RKO (cell line): ENCODE results near the gene DMAC2.
"Not testable (repeated sequence)": the region's sequence is repeated elsewhere in the genome, so short reads cannot be mapped to it uniquely, and the experiment has no call there.

Experiments used
- DNase-seq: peaks from one replicate; pipeline ENCODE4 v3.0.0-alpha.2; 2016; ENCODE audit warnings: low spot score

Gene DMAC2

DNA sequence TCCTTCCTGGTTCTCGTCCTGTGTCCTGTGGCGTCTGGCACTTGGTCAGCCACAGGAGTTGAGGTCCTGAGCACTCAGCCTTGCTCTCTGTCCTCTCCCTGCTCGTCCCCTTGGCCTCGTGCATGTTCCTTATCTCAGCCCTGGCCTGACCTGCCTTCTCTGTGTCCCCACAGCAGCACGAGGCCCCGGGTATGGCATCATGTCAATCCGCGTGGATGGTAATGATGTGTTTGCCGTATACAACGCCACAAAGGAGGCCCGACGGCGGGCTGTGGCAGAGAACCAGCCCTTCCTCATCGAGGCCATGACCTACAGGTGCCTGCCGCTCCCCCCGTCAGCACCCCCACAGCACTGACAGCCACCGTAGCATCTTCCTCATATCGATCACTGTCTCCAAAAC lies 17.3 kb downstream of the DMAC2 start:
- no peak for DNase-seq

DNA sequence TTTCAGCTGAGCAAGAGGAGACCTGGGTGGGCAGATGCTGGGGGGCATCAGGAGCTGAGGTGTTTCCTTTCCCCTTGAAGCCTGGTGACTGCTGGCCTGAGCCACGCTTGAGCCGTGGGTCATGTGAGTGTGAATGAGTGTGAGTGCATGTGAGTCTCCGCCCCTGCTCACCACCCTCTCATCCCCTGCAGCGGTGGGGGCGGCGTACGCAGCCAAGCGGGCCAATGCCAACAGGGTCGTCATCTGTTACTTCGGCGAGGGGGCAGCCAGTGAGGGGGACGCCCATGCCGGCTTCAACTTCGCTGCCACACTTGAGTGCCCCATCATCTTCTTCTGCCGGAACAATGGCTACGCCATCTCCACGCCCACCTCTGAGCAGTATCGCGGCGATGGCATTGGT lies 17.7 kb downstream of the DMAC2 start:
- DNase-seq = no peak

DNA sequence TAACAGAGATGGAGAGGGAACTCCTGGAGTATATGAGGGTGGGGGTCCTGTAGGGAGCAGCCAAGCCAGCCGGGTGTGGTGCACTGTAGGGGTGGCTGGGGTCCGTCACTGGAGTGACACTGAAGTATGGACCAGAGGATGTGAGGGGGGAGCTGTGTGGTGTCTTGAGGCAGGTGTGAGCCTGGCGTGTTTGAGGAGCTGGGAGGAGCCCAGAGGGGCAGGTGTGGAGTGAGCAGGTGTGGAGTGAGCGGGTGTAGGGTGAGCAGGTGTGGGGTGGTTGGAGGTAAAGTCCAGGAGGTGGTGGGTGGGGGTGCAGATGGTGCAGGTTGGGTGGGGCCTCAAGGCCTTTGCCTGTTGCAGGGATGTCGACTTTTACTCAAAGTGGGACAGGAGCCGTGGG lies 18.4 kb downstream of the DMAC2 start:
- no peak for DNase-seq

DNA sequence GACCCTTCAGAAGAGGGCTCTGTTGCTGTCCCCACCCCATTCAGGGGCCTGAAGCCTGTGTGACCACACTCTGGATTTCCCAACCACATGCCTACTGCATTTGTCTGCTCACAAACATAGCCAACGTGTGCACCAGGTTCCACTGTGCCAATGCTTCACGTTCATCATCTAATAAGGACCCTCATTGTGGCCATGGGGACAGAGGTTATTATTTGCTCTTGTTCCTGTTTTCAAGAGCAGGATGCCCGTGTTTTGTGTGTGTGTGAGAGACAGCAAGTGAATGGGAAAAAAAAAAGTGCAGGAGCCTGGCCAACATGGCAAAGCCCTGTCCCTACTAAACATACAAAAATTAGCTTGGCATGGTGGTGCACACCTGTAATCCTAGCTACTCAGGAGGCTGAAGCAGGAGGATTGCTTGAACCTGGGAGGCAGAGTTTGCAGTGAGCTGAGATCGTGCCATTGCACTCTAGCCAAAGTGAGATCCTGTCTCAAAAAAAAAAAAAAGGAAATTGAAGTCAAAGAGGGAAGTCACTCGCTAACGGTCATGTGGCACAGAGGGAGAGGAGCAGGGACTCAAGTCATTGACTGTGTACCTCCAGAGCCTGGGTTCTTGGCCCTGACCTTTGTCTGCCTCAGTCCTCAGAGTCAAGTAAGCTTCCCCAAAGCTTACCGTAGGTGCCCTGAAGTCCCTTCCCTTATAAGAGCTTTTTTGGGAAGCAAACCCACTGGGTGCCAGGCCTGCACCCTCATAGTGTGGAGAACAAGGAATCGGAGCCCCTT lies 19.4 kb downstream of the DMAC2 start:
- DNase-seq = no peak

DNA sequence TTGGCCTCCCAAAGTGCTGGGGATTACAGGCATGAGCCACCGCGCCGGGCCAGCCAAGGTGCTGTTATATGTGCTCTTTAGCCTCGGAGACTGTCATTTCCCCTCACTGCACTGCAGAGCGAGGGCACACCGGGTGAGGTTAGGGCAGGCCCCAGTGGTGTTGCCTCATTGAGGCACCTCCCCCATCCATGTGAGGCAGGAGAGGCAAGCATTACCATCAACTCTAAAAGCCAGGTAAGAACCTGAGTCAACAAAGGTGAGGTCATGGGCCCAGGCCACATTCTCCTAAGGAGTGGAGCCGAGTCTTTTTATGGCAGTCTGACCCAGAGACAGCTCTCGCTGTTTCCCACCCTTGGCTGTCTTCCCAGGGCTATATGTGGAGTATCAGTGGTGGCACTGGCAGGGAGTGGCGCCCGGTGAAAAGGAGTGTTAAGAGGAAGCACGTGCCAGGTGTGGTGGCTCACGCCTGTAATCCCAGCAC lies 23.5 kb downstream of the DMAC2 start:
- DNase-seq = no peak

DNA sequence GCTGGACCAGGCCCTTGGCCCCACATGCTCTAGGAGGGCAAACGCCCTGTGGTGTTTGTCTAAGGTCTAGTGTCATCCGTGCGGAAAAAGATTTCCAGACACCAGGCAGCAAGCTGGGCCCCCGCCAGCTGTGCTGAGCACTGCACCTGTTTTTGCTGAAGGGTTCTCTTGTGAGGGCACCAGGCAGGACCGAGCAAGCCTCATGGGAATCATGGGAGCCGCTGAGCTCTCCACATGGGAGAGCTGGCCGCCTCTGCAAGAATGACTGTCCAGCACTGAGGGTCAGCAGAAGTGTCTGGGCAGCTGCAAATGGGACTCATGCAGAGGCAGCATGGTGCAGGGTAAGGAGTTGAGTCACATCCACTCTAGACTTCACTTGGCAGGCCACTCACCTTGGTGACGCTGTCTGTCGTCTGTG lies 24.5 kb downstream of the DMAC2 start:
- no peak for DNase-seq

DNA sequence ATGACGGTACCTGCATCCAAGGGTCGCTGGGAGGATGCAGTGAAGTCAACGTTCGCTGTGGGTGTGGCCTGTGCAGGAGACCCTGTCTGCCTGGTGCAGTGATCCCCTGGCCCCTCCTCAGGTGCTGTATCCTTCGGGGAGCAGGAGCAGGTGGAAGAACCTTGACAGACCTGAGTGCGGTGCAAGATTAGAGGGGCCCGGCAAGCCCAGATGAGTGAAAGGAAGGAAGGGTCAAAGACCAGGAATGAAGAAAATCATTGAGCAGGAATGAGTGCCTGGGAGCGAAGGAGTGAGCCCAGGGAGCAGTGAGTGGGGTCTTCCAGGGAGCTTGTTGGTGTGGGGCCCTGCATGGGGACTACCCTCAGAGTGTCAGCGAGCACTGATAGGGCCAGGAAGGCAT lies 25.3 kb downstream of the DMAC2 start:
- no peak for DNase-seq

DNA sequence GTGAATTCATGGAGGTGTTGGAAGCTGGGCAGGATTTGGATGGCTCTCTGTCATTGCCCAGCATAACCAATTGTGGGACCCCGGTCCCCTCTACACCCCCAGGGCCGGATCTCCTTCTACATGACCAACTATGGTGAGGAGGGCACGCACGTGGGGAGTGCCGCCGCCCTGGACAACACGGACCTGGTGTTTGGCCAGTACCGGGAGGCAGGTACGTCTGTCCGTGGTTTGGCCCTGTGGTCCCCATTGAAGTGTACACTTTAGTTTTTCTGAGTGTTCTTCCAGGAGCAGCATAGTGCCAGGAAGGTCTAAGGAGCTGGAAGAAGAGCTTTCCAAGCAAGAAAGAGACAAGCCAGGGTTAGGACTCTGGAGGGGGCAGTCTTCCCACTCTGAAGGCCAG lies 25.8 kb downstream of the DMAC2 start:
- no peak for DNase-seq

DNA sequence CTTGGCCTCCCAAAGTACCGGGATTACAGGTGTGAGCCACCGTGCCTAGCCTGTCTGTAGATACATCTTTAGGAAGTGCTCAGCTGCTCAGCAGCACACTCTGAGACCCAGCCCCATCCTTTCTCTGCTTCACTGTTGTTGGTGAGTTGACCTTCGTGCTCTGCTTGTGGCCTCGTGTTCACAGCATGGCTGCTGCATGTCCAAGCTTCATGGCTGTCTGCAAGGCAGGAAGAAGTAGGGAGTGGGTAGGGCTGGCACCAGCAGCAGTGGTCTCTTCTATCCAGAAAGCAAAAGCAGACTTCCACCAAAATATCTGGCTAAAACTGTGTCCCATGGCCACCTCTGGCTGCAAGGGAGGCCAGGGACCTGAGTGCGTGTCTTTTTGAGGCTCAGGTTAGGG lies 26.8 kb downstream of the DMAC2 start:
- no peak for DNase-seq

DNA sequence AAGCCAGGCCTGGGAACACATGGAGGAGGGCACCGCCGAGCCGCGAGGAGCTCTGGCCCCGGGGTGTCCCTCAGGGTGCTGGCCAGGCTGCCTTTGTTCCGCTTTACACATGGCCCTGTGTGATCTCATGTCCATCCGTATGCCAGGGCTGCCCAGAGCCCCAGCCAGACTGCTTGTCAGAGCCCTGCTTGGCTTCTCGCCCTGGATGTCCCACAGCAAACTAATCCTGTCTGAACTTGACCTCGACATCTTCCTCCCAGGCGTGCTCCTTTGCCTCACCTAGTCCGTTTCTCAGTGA lies 27.8 kb downstream of the DMAC2 start:
- no peak for DNase-seq

DNA sequence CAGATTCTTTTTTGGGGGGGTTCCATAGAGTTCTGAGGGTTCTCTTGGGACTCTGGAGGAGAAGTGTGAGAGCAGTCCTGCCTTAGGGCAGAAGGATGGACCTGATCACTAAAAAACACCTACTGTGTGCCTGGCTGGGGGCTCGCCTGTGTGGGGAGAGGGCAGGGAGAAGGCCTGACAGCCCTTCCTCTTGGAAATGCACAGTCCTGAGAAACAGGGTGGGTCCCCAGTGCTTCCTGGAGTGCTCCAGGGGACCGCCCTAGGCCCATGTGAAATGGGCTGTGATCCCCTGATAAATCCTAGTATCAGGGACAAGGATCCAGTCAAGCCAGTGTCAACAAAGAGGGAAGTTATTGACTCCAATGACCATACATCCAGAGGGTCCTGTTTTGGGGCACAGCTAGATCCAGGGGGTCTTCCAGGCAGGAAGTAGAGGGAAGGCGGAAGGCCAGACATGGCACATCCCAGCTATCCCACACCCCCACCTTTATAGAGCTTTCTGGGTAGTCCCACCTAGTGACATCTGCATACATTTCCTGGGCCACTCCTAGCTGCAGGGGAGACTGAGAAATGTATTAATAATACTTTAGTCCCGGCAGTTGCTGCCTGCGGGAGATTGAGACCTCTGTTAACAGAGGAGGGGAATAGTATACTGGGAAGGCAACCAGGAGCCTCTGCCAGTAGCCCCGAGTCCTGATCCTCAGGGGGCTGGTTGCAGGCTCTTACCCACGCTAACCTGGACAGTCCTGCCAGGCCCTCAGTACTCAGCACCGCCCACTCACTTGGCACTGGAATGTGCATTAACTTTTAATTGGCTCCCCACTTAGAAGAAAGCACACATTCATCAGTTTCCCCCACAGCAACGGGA lies 28.4 kb downstream of the DMAC2 start:
- no peak for DNase-seq

DNA sequence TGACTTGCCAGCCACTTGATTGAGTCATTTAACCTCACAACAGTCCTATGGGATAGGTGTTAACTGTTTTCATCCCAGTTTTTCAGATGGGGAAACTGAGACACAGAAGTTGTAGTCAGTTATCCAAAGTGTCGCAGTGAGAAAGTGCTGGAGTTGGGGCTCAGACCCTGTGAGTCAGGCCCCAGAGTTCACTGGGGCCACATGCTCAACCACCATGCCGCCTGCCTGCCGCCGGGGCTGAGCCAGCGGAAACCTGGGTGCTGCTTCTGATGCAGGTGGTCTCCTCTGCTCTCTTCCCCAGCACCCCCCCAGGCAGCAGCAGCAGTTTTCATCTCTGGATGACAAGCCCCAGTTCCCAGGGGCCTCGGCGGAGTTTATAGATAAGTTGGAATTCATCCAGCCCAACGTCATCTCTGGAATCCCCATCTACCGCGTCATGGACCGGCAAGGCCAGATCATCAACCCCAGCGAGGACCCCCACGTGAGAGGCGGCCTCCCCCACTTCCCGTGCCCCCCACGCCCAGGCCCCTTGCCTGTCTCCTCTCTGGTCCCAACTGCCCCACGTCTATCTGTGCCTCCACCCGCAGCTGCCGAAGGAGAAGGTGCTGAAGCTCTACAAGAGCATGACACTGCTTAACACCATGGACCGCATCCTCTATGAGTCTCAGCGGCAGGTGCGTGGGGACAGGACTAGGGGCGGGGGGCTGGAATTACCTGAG lies 29.2 kb downstream of the DMAC2 start:
- no peak for DNase-seq

DNA sequence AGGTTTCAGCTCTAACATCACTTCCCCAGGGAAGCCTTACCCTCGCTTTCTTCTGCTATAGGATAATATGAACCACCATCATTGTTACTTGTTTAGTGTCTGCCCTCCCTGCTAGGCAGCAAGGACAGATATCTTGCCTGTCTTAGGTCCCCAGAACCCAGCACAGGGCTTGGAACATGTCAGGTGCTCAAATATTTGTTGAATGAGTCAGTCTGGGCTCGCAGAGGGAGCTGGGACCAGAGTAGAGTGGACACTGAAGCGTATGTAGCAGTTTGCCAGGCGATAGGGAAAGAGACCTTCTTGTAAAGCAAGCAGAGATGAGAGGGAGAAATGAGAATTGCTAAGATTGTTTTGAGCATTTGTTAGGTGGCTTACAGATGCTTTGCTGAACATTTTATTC lies 30.4 kb downstream of the DMAC2 start:
- no peak for DNase-seq

DNA sequence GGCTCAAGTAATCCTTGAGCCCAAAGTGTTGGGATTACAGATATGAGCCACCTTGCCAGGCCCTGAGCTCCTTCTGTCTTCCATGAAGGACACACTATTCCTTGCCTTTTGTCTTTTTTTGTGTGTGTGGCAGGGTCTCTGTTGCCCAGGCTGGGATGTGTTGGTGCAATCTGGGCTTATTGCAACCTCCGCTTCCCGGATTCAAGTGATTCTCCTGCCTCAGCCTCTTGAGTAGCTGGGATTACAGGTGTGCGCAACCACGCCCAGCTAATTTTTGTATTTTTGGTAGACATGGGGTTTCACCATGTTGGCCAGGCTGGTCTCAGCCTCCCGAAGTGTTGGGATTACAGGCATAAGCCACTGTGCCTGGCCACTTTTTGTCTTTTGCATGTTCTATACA lies 30.9 kb downstream of the DMAC2 start:
- DNase-seq = not testable (repeated sequence)

DNA sequence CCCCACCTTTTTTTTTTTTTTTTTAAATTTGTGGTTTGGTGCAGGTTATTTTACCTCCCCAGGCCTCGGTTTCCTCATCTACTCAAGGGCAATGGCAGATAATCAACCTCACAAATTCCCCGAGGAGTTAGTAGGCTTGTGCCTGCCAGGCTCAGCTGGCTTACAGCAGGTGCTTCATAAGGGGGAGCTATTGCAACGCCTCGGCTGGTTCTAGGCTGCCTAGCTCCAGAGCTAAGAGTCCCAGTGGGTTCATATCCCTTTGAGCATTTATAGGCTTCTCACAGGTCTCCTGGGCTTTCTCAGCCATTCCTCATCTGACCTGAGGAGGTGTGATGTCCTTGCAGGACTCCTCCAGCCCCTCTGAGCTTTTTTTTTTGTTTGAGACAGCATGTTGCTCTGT lies 31.5 kb downstream of the DMAC2 start:
- DNase-seq = no peak

DNA sequence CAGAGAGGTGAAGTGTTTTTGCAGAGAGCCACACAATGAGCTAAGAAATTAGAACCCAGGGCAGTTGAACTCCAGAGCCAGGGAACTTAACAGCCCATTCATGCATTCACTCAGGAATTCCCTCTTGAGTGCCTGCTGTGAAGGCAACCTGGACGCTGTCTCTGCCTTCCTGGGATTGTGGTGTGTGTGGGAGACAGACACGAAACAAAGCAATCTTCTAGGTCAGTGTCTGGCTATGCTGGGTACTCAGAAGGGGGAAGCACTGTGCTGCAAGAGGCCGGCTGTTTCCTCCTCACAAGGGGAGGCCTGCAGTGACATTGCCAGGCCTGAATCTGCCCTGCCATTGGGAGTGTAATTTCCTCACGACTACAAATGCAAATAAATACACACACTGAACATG lies 32.4 kb downstream of the DMAC2 start:
- DNase-seq = no peak

DNA sequence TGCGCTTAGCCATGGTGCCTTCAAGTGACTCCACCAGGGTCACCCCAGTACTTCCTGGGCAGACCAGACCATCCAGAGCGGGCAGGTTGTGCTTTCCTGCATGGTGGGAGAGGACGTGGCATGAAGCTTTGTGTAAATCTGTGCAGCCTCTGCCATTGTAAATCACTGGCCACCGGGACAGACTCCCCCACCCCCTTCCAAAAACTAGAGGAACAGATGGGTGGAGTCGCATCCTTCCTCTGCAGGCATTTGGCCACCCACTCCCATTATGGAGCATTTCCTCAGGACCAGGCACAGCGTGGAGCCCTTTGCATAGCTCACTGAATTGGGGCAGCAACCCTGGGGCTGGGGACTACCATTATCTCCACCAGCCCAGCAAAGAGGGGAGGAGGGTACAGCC lies 33.9 kb downstream of the DMAC2 start:
- no peak for DNase-seq

DNA sequence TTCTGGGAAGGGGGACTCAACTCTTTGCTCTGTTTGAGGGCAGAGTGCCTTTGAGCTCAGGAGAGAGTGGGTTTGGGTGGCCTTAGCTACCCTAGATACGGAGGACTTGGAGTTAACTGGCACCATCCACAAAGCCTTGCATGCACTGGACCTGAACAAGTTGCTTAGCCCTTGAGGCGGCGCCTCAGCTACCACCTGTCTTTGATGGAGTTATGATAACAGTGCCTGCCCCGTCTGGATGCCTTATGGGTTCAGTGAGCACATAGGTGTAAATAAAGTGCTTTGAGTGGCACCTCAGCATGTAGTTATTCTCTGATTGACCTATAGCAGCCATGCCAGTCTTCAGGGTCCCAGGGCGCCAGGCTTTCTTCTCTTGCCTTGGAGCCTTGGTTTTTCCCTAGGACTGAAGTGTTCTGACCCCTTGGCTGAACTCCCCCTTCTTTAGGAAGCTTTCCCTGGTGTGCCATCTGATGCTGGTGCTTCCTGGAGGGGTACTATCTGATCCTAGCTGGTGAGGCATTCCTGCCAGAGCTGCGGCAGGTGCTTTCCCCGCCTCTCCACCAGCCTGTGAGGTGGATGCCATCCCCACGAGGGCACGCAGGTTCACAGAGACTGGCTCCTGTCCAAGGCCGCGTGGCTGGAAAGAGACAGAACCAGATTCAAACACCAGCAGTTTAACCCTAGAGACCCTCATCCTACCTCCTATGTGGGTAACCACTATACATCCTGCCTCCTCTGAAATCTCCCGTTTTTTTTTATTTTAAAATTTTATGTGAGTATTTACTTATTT lies 36.3 kb downstream of the DMAC2 start:
- no peak for DNase-seq

DNA sequence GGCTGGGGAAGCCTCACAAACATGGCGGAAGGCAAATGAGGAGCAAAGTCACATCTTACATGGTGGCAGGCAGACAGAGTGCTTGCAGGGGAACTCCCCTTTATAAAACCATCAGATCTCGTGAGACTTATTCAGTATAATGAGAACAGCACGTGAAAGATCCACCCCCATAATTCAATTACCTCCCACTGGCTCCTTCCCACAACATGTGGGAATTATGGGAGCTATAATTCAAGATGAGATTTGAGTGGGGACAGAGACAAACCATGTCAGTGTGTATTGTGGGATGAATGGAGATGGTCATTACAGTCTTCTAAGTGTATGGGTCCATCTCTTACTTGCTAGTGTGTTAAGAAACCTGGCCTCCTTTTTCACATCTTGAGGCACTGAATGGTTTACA lies 37.7 kb downstream of the DMAC2 start:
- DNase-seq = no peak

DNA sequence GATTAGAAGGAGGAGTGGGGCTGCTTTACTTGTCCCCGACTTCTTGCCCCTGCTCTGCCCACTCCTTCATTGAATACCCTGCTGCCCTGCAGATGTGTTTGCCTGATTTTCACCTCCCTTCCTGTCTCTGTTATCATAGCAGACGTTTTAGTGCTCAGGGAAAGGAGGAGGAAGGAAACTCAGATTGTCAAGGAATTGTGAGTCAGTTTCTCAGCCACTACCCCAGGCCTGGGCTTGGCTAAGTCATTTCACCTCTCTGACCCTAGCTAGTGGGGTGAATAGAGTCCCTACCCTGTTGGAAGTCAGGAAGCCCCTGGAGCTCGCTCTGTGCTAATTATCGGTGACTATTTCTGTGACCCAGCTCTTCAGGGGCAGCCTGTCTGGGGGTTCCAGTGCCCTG lies 38.2 kb downstream of the DMAC2 start:
- DNase-seq = no peak

DNA sequence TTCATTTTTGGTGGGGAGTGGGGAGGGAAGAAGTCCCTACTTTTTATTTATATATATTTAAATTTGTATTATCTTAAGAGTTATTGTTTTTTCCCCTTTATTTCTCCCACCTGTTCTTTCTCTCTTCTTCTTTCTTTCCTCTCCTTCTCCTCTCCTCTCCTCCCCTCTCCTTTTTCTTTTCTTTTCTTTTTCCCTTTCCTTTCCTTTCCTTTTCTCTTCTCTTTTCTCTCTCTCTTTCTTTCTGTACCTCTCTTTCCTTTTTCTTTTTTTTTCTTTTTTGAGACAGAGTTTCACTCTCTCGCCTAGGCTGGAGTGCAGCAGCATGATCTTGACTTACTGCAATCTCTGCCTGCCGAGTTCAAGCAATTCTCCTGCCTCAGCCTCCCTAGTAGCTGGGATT lies 40.2 kb downstream of the DMAC2 start:
- DNase-seq = no peak

DNA sequence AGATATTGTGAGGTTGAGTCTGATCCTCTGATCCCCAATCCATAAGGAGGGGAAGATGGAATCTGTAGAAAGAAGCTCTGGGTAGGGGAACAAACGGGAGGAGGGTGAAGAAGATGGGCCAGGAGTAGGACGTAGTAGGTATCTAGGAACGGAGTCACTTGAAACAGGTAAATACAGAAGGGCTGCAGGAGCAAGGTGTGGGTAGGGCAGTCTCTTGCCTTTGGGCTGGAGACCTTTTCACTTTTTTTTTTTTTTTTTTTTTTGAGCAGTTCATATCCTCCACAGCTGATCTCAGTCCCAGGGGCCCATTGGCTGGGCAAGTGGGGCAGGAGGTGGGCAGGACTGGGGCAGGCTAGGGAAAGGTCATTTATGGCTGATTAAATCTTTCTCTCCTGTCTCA lies 40.6 kb downstream of the DMAC2 start:
- no peak for DNase-seq
